Ishikawa (cell line): ENCODE data around the gene SBK1.

ENCODE experiments used
- CEBPB ChIP-seq: IDR thresholded peaks from 2 replicates; pipeline ENCODE4 v1.6.1; 2012
- CREB1 ChIP-seq: IDR thresholded peaks from 2 replicates; pipeline ENCODE4 v1.6.1; 2012; ENCODE audit warnings: low read depth
- TCF12 ChIP-seq: IDR thresholded peaks from 2 replicates; pipeline ENCODE4 v1.6.1; 2012; ENCODE audit warnings: low read depth
- ZBTB7A ChIP-seq: IDR thresholded peaks from 2 replicates; pipeline ENCODE4 v1.6.1; 2012; ENCODE audit warnings: low read depth
- TF ChIP-seq, protein P1 (sequence below): IDR thresholded peaks from 2 replicates; pipeline ENCODE4 v1.6.1; 2012
- TF ChIP-seq, protein P2 (sequence below): IDR thresholded peaks from 2 replicates; pipeline ENCODE4 v1.6.1; 2012; ENCODE audit warnings: low read depth, mild to moderate bottlenecking

DNA sequence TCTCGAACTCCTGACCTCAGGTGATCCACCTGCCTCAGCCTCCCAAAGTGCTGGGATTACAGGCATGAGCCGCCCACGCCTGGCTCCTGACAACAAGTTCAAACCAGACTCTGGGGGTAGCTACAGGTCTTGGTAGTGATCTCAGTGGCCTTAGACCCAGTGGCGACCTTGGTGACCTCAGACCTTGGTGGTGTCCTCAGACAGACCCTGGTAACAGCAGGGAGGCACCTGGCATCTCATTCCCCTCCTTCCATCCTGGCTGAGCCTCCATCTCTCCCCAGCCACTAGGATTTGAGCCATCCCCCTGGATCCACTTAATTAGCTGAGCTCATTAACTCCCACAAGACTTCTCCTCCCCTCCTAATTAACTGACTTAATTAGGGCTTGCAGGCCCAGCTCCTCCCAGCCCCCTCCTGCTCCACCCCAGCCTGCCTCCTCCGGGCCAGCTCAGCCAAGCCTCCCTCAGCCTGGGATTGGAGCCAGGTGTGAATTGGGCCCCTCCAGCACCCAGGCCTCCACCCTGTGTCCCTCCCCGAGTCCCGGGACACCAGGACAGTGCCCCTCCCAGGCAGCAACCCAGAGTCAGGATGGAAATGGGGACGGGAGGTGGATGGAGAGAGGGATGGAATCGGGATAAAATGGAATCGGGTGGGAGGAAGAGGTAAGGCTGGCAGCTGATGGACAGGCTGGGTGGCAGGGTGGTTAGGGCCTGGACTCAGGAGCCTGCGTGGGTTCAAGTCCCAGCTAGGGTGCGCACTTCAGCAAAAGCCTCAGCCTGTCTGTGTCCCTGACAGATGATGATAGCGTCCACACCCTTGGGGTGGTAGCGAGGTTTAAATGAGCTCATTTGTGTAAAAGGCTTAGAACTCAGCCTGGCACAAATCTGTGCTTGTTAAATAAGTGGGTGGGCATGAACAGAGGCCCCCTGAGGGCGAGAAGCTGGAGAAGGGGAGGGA is 11.2 kb upstream of the SBK1 start:
- TF ChIP-seq TCF12, result no peak
- no peak for TF ChIP-seq CEBPB
- TF ChIP-seq, protein P1, sequence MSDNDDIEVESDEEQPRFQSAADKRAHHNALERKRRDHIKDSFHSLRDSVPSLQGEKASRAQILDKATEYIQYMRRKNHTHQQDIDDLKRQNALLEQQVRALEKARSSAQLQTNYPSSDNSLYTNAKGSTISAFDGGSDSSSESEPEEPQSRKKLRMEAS, result no peak
- no peak for TF ChIP-seq CREB1
- TF ChIP-seq, protein P2, sequence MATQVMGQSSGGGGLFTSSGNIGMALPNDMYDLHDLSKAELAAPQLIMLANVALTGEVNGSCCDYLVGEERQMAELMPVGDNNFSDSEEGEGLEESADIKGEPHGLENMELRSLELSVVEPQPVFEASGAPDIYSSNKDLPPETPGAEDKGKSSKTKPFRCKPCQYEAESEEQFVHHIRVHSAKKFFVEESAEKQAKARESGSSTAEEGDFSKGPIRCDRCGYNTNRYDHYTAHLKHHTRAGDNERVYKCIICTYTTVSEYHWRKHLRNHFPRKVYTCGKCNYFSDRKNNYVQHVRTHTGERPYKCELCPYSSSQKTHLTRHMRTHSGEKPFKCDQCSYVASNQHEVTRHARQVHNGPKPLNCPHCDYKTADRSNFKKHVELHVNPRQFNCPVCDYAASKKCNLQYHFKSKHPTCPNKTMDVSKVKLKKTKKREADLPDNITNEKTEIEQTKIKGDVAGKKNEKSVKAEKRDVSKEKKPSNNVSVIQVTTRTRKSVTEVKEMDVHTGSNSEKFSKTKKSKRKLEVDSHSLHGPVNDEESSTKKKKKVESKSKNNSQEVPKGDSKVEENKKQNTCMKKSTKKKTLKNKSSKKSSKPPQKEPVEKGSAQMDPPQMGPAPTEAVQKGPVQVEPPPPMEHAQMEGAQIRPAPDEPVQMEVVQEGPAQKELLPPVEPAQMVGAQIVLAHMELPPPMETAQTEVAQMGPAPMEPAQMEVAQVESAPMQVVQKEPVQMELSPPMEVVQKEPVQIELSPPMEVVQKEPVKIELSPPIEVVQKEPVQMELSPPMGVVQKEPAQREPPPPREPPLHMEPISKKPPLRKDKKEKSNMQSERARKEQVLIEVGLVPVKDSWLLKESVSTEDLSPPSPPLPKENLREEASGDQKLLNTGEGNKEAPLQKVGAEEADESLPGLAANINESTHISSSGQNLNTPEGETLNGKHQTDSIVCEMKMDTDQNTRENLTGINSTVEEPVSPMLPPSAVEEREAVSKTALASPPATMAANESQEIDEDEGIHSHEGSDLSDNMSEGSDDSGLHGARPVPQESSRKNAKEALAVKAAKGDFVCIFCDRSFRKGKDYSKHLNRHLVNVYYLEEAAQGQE, result no peak
- TF ChIP-seq ZBTB7A, result no peak
